Dedifferentiated amniotic fluid mesenchymal stem cell (primary cell): ENCODE results near the gene GATC.
A peak's percentile ranks its signal among the peaks of the same experiment; 100 is the strongest.
"Not testable (repeated sequence)": the region's sequence is repeated elsewhere in the genome, so short reads cannot be mapped to it uniquely, and the experiment has no call there.

ENCODE experiments used
- DNase-seq: peaks from one replicate; pipeline ENCODE4 v3.0.0-alpha.2; 2016; ENCODE audit errors: extremely low spot score

Gene GATC

DNA sequence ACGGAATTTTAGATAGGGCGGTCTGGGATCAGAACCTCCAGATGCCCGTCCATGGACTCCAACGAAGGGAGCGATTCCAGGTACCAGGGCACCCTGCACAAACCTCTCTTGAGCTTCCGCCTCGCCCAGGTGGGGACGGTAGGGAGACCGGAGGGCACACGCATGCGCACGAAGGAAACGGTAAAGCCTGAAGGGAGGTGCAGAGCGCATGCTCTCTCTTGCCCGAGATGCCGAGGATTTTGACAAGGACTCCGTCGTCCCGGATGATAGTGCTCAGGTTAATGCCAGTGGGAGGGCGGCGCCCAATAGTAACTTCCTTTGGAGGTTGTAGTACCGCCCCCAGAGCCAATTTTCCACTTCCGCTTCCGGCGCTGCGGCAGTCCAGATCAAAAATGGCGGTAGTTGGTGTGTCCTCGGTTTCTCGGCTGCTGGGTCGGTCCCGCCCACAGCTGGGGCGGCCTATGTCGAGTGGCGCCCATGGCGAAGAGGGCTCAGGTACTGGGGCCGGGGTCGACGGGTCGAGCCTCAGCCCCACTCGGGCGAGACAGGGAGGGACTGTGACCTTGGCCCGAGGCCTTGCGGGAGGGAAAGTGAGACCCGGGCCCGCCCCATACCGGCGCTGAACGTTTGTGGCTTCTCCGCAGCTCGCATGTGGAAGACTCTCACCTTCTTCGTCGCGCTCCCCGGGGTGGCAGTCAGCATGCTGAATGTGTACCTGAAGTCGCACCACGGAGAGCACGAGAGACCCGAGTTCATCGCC, 8.3 kb upstream of the GATC start, which contains the start of gene COX6A1:
Gene COX6A1, plus strand, starts transcription at position 379 of the 760 bp plus-strand sequence. Its CDS starts 14 bp downstream, at position 393.
- DNase-seq, result peak; percentile 96

GRCh38 chr12:120438495-120439198, 7.6 kb upstream of the GATC start:
- DNase-seq, result no peak

- DNase-seq, result no peak
These were observed 6.5 kb upstream of the GATC start for GRCh38 chr12:120439646-120440247.

- DNase-seq, result no peak
These were observed 1.6 kb upstream of the GATC start for GRCh38 chr12:120444676-120445075.

GRCh38 chr12:120446844-120447178, 567 bp downstream of the GATC start:
- not testable (repeated sequence) for DNase-seq

DNA sequence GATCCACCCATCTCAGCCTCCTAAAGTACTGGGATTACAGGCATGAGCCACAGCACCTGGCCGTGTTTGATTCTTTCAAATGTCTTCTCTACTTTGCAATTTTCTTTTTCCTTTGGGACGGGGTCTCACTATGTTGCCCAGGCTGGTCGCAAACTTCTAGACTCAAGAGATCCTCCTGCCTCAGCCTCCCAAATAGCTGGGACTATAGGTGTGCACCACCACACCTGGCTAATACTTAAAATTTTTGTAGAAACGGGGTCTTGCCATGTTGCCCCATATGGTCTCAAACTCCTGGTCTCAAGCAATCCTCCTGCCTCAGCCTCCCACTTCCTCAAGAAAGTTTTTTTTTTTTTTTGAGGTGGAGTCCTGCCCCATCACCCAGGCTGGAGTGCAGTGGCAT, 1.7 kb downstream of the GATC start:
- DNase-seq, result no peak

GRCh38 chr12:120452524-120452923, 6.3 kb downstream of the GATC start:
- not testable (repeated sequence) for DNase-seq

- DNase-seq, result no peak
These were observed 7.0 kb downstream of the GATC start for GRCh38 chr12:120453060-120453750.

DNA sequence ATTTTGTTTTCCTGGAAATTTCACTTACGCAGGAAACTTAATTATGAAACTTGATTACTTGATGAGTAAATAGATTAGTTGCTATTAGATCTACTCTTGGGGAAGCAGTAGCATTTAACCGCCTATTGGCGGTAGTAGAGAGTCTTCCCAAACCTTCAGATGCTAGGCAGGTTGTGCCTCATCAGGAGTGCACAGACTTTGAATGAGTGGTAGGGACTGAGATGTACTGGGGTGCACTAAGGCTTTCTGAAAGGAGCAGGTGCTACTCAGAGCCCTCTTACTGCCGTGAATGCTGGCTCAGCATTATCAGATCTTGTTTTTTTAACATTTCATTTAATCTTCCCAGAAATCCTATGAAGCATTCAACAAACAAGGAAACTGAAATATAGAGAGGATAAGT, 7.7 kb downstream of the GATC start:
- DNase-seq, result no peak

DNA sequence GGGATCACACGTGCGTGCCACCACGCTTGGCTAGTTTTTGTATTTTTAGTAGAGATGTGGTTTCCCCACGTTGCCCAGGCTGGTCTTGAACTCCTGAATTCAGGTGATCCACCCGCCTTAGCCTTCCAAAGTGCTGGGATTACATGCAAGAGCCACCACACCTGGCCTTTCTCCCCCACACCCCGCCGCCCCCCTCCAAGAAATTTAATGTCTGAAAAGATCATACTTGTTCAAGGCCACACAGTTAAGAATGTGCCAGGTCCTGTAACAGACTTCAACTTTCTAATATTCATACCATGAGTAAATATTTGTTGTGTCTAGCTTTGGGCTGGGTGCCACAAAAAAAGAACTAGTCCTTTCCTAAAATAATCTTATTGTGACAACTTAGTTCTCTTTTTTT, 9.1 kb downstream of the GATC start:
- no peak for DNase-seq

DNA sequence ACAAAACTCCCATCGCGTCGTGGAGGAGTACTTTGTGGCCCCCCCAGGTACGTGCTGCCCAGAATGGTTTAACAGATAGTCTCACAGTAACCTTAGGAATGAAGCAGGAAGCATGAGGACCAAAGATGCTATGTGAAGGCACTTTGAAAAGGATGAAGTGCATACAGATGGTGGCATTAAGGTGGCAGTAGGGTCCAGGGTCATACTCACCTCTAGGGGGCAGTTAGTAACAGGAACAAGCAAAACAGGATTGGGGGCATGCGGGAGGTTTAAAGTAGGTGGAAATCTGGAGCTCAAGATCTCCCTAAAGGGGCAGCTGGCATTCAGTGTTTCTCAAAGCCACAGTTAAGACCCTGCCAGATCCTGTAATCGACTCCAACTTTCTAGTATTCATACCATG, 10.9 kb downstream of the GATC start:
- no peak for DNase-seq

- DNase-seq, result no peak
These were observed 13.9 kb downstream of the GATC start for GRCh38 chr12:120460157-120460556.

GRCh38 chr12:120462099-120462640, 15.9 kb downstream of the GATC start:
- no peak for DNase-seq

DNA sequence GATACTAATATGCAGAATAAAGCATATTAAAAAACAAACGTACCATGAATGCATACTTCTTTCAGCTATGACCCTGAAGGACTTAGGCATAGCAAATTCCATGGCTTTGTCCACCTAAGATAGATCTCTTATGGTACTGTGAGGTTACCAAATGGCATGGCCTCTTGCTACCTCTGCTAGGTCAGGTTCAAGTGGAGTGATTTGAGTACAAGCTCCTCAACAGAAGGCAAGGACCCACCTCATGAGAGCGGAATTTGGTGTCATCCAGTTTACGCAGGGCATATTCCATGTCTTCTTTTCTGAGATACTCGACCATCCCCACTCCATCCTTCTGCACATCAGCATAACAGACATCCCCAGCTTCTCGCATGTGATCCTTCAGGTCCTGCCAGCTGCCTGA, 17.5 kb downstream of the GATC start:
- no peak for DNase-seq

DNA sequence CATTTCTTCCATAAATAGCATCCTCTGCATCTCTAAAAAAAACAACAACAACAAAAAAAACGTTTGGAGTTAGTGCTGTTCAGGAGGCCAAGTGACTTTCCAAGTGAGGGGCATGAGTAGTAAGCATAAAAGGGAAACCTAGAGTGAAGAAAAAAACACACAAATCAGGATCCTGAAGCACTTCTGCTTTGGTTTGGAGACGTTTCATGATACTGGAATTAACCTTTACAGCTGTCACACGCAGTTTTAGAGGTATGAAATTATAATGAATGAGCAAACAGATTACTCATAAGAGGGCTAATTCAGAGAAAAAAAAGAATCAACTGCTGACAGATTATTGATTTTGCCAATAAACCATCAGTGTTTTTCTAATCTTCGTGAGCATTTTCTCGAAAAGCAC, 19.5 kb downstream of the GATC start:
- no peak for DNase-seq

DNA sequence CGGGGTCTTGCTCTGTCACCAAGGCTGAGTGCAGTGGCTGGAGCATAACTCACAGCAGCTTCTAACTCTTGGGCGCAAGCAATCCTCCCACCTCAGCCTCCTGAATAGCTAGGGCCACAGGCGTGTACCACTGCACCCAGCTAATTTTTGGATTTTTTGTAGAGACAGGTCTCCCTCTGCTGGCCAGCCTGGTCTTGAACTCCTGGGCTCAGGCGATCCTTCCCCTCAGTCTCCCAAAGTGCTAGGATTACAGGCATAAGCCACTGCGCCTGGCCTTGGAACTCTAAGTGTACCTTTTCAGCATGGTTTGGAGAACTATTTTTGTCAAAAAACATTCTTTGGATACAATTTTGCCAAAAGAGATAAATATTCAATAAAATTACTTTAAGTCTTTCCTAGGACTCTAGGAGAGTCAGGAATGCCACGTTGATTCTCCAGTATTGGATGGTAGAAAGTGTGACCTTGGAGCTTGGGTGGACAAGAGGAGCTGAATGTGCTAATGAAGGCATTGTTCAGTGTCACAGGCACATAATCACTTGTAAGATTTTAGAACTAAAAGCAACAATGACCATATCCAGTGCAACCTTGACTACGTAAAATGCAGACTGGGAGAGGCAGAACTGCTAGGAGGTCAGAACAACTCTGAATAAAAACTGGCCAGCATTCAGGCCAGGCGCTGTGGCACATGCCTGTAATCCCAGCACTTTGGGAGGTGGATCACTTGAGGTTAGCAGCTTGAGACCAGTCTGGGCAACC, 20.5 kb downstream of the GATC start:
- DNase-seq, result peak; percentile 31

- no peak for DNase-seq
These were observed 21.2 kb downstream of the GATC start for GRCh38 chr12:120467439-120467838.

DNA sequence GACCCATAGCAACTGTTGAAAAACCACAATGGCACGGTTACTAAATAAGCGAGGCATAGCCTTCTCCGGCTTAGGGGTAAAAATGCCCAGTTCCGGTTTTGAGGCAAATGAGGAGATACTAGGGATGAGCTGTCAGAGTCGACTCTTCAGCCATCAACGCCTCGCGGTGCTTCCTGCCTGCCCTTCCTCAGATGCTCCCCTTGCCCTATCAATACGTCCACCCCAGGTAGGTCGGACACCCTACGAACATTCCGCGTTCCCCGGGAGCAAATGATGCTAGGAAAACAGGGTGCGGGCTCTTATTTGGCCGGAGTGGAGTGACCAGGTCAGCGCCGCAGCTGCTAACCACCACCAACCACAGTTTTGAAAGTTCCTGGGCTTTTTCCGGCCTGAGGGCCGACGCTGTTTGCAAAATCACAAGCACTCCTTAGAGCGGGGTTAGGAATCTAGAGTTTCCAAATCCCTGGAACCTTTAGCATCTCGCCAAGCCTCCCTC, 22.1 kb downstream of the GATC start:
- peak; percentile 34 for DNase-seq

DNA sequence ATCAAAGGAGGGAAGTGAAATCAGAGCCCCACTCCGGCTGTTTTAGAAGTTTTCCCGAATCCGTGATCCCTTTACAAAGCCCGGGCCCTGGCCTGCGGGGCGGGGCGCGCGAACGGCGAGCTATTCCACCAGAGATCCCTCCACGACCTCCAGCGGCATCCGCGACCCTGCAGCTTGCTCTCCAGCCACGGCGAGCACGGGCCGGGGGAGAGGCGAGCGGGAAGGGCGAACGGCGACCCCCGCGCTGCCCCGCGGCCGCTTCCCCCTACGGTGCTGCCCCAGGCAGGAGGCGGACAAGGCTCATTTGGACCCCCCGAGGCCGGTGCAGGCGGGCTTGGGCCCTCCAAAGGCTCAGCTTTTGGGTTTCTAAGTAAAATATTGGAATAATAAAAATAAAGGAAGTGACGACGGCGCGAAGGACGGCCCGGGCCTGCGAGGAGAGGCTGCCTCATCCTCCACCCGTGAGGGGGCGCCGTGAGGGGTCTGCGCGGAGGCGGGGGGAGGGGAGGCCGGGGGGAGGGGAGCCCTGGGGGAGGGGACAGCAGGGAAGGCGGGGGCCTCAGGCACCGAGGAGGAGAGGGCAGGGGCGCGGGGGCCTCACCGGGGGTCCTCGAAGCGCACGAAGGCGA, 22.7 kb downstream of the GATC start:
- no peak for DNase-seq

- DNase-seq, result peak; percentile 97
These were observed 23.4 kb downstream of the GATC start, which contains the start of gene SRSF9 for GRCh38 chr12:120469450-120470149. SRSF9 (minus strand) TSS chr12:120469748; CDS start chr12:120469609, 139 bp downstream.
